NCI-H748 (cell line): ENCODE results near the gene ZNF613.
"Not testable (repeated sequence)": the region's sequence is repeated elsewhere in the genome, so short reads cannot be mapped to it uniquely, and the experiment has no call there.

Experiments
- DNase-seq: peaks from one replicate; lab custom pipeline; 2025; ENCODE audit not compliant: unreplicated experiment; lab: John Stamatoyannopoulos, UW

The ZNF613 gene

GRCh38 chr19:51938936-51939335, 11.7 kb downstream of the ZNF613 start:
- DNase-seq = no peak

GRCh38 chr19:51944798-51945552, 17.7 kb downstream of the ZNF613 start:
- no peak for DNase-seq

- no peak for DNase-seq
Measured at GRCh38 chr19:51946602-51947001, 19.3 kb downstream of the ZNF613 start.

GRCh38 chr19:51948975-51949374, 21.7 kb downstream of the ZNF613 start:
- DNase-seq = peak; percentile 80

- not testable (repeated sequence) for DNase-seq
Measured at GRCh38 chr19:51957846-51958245, 30.6 kb downstream of the ZNF613 start.

- no peak for DNase-seq
Measured at GRCh38 chr19:51959791-51960190, 32.5 kb downstream of the ZNF613 start.

- not testable (repeated sequence) for DNase-seq
Measured at GRCh38 chr19:51960621-51961233, 33.5 kb downstream of the ZNF613 start.

GRCh38 chr19:51965583-51965982, 38.3 kb downstream of the ZNF613 start:
- no peak for DNase-seq

- no peak for DNase-seq
Measured at GRCh38 chr19:51970718-51971117, 43.4 kb downstream of the ZNF613 start.

GRCh38 chr19:51971624-51972023, 44.4 kb downstream of the ZNF613 start:
- DNase-seq = peak; percentile 26

GRCh38 chr19:51975787-51976186, 48.5 kb downstream of the ZNF613 start:
- DNase-seq = not testable (repeated sequence)

GRCh38 chr19:51976852-51977251, 49.6 kb downstream of the ZNF613 start:
- DNase-seq = no peak

- DNase-seq = no peak
Measured at GRCh38 chr19:51977346-51977745, 50.1 kb downstream of the ZNF613 start.

- no peak for DNase-seq
Measured at GRCh38 chr19:51978882-51979281, 51.6 kb downstream of the ZNF613 start.

GRCh38 chr19:51980116-51980736, 53.0 kb downstream of the ZNF613 start:
- no peak for DNase-seq

- not testable (repeated sequence) for DNase-seq
Measured at GRCh38 chr19:51980926-51981325, 53.7 kb downstream of the ZNF613 start.

GRCh38 chr19:51983361-51983760, 56.1 kb downstream of the ZNF613 start:
- no peak for DNase-seq

GRCh38 chr19:51986309-51987291, 59.3 kb downstream of the ZNF613 start, which contains the start of gene ZNF350:
Gene ZNF350 (minus strand): TSS chr19:51986840. CDS start chr19:51974360, 12,480 bp downstream.
- peak; percentile 97 for DNase-seq

- DNase-seq = no peak
Measured at GRCh38 chr19:51993422-51993821, 66.2 kb downstream of the ZNF613 start.

GRCh38 chr19:51994048-51994644, 66.9 kb downstream of the ZNF613 start:
- DNase-seq = no peak
